ENCODE measurements around the gene VPS37B.

Gene VPS37B

DNA sequence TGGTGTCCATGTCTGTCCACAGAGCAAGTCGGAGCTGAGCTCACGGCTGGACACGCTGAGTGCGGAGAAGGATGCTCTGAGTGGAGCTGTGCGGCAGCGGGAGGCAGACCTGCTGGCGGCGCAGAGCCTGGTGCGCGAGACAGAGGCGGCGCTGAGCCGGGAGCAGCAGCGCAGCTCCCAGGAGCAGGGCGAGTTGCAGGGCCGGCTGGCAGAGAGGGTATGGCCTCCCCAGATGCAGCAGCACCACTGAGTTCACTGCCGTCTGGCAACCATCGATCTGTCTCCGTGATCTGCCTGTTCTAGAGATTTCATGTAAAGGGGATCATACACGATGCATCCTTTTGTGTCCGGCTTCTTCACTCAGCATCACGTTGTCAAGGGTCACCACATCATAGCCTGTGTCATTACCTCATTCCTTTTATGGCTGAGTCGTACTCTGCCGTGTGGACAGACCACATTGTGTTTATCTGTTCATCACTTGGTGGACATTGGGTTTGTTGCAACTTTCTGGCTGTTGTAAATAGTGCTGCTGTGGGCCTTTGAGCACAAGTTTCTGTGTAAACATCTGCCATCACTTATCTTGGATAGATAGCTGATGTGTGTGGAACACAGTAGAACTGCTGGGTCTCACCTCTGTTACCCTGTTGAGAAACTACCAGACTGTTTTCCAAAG lies 38.8 kb downstream of the VPS37B start:
- ATAC-seq, result no peak
- TF ChIP-seq ARNTL (CRISPR knock-in tag; IDR thresholded peaks at IDR 0.05; ENCODE audit: borderline replicate concordance, low read depth) (no peak), ZFP30 (CRISPR knock-in tag; IDR thresholded peaks at IDR 0.05) (no peak), GLIS3 (CRISPR knock-in tag; IDR thresholded peaks at IDR 0.05) (no peak), PPARA (CRISPR knock-in tag; IDR thresholded peaks at IDR 0.05; ENCODE audit: borderline replicate concordance) (no peak), ZNF565 (CRISPR knock-in tag; conservative IDR thresholded peaks at IDR 0.05; ENCODE audit: low read depth) (no peak), CSRNP3 (CRISPR knock-in tag; IDR thresholded peaks at IDR 0.05) (no peak), ESRRG (CRISPR knock-in tag; IDR thresholded peaks at IDR 0.05) (no peak), ZFP3 (CRISPR knock-in tag; IDR thresholded peaks at IDR 0.05) (no peak), SNAI2 (CRISPR knock-in tag; IDR thresholded peaks at IDR 0.05) (no peak)

DNA sequence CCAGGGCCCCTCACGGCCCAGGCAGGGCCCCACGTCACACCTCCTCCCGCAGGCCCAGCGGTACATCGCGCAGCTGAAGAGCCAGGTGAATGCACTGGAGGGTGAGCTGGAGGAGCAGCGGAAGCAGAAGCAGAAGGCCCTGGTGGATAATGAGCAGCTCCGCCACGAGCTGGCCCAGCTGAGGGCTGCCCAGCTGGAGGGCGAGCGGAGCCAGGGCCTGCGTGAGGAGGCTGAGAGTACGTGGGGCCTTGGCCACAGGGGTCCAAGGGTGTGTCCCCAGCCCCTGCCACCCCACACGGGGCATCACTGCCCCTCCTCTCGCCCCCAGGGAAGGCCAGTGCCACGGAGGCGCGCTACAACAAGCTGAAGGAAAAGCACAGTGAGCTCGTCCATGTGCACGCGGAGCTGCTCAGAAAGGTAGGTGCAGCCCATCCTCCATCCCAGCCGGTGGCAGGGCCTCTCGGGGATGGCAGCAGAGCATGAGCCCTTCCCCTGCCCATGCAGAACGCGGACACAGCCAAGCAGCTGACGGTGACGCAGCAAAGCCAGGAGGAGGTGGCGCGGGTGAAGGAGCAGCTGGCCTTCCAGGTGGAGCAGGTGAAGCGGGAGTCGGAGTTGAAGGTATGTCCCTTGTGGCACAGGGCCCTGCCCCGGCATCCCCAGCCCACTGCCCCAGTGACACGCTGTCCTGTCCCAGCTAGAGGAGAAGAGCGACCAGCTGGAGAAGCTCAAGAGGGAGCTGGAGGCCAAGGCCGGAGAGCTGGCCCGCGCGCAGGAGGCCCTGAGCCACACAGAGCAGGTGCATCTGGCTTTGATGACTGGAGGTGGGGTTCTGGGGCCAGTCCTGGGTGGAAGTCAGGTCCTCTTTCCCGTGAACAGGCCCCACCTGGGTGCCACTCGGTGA lies 39.7 kb downstream of the VPS37B start:
- ATAC-seq, result no peak
- TF ChIP-seq POU6F1 (CRISPR knock-in tag; IDR thresholded peaks at IDR 0.05; ENCODE audit: borderline replicate concordance, low read depth), result no peak
- TF ChIP-seq TCF4 (CRISPR knock-in tag; IDR thresholded peaks at IDR 0.05; ENCODE audit: borderline replicate concordance), result no peak
- TF ChIP-seq OSR1 (CRISPR knock-in tag; IDR thresholded peaks at IDR 0.05), result no peak
- TF ChIP-seq CSRNP3 (CRISPR knock-in tag; IDR thresholded peaks at IDR 0.05), result no peak
- no peak for TF ChIP-seq RARB (CRISPR knock-in tag; IDR thresholded peaks at IDR 0.05)
- TF ChIP-seq ZC3H10 (CRISPR knock-in tag; IDR thresholded peaks at IDR 0.05), result no peak
- no peak for TF ChIP-seq ZFP3 (CRISPR knock-in tag; IDR thresholded peaks at IDR 0.05)
- TF ChIP-seq ZFP30 (CRISPR knock-in tag; IDR thresholded peaks at IDR 0.05), result no peak
- no peak for TF ChIP-seq ARNTL (CRISPR knock-in tag; IDR thresholded peaks at IDR 0.05; ENCODE audit: borderline replicate concordance, low read depth)
- no peak for TF ChIP-seq TSHZ2 (CRISPR knock-in tag; IDR thresholded peaks at IDR 0.05)
- TF ChIP-seq PPARA (CRISPR knock-in tag; IDR thresholded peaks at IDR 0.05; ENCODE audit: borderline replicate concordance), result no peak
- no peak for TF ChIP-seq ISL1 (CRISPR knock-in tag; IDR thresholded peaks at IDR 0.05)
- TF ChIP-seq CSDC2 (CRISPR knock-in tag; IDR thresholded peaks at IDR 0.05), result no peak
- no peak for TF ChIP-seq TOX (CRISPR knock-in tag; IDR thresholded peaks at IDR 0.05; ENCODE audit: borderline replicate concordance)
- TF ChIP-seq BACH2 (CRISPR knock-in tag; IDR thresholded peaks at IDR 0.05; ENCODE audit: borderline replicate concordance), result no peak
- TF ChIP-seq GLIS3 (CRISPR knock-in tag; IDR thresholded peaks at IDR 0.05), result no peak

GRCh38 chr12:122855071-122855829 lies 40.7 kb downstream of the VPS37B start:
- no peak for ATAC-seq
- no peak for TF ChIP-seq ZNF565 (CRISPR knock-in tag; conservative IDR thresholded peaks at IDR 0.05; ENCODE audit: low read depth)
- TF ChIP-seq BACH2 (CRISPR knock-in tag; IDR thresholded peaks at IDR 0.05; ENCODE audit: borderline replicate concordance), result no peak
- no peak for TF ChIP-seq CSDC2 (CRISPR knock-in tag; IDR thresholded peaks at IDR 0.05)
- TF ChIP-seq TOX (CRISPR knock-in tag; IDR thresholded peaks at IDR 0.05; ENCODE audit: borderline replicate concordance), result no peak
- no peak for TF ChIP-seq GLIS3 (CRISPR knock-in tag; IDR thresholded peaks at IDR 0.05)
- no peak for TF ChIP-seq ZFP30 (CRISPR knock-in tag; IDR thresholded peaks at IDR 0.05)
- no peak for TF ChIP-seq ESRRG (CRISPR knock-in tag; IDR thresholded peaks at IDR 0.05)
- TF ChIP-seq SNAI2 (CRISPR knock-in tag; IDR thresholded peaks at IDR 0.05), result no peak
- no peak for TF ChIP-seq ZNF70 (CRISPR knock-in tag; IDR thresholded peaks at IDR 0.05)
- no peak for TF ChIP-seq CREB5 (CRISPR knock-in tag; IDR thresholded peaks at IDR 0.05; ENCODE audit: low read depth)
- TF ChIP-seq, protein P1, sequence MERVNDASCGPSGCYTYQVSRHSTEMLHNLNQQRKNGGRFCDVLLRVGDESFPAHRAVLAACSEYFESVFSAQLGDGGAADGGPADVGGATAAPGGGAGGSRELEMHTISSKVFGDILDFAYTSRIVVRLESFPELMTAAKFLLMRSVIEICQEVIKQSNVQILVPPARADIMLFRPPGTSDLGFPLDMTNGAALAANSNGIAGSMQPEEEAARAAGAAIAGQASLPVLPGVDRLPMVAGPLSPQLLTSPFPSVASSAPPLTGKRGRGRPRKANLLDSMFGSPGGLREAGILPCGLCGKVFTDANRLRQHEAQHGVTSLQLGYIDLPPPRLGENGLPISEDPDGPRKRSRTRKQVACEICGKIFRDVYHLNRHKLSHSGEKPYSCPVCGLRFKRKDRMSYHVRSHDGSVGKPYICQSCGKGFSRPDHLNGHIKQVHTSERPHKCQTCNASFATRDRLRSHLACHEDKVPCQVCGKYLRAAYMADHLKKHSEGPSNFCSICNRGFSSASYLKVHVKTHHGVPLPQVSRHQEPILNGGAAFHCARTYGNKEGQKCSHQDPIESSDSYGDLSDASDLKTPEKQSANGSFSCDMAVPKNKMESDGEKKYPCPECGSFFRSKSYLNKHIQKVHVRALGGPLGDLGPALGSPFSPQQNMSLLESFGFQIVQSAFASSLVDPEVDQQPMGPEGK (CRISPR knock-in tag; IDR thresholded peaks at IDR 0.05; ENCODE audit: borderline replicate concordance), result no peak
- TF ChIP-seq ZFP3 (CRISPR knock-in tag; IDR thresholded peaks at IDR 0.05), result no peak
- TF ChIP-seq ARNTL (CRISPR knock-in tag; IDR thresholded peaks at IDR 0.05; ENCODE audit: borderline replicate concordance, low read depth), result no peak

All from SK-N-SH treated with all-trans-retinoic acid at 6 μM for 48 hours (cell line).